ENCODE results near the gene YIF1A. TPM values are rescaled to one million over a fixed set of nuclear protein-coding genes. Genes with fewer than 3 reads are reported as not detected.

YIF1A gene
- total RNA-seq, 5 donors from 2014 or later (not counting 1 experiment from before 2014, with no cell fraction given) = 24.5 to 63.3 (median 56.9) TPM

DNA sequence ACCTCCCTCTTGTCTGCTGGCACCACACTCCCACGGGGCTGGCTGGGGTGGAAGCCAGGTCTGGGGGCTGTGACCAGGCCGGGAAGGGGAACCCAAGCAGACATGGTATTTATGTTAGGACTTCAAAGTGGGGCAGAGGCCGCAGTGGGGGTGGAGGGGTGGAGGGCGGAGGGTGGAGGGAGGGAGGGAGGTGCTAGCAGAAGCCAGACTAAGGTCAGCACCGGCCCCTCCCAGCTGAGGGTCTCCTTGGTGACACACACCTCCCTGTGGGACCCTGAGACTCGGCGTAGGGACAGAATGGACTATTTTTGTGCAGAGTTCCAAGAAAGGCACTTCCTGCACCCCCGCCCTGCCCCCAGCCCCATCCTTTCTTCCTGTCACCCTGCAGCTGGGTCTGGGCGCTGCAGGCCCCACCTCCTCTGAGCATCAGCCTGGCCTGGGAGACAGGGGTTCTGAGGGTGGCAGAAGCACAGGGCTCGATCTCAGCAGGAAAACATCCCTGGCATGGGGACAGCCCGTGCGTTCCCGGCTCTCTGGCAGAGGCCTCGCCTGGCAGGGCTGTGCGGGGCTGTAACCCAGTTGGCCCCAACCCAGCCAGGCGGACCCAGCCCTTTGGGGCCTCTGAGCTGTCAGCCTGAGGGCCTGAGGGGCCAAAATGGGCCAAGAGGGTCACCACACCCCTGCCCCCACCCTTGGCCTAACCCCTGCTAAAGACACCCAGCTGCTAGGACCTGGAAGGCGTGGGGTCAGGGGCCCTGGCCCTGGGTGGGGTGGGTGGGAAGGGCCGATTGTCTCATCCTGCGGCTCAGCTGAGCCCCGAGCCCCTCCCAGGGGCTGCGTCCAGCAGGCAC, 37.5 kb upstream of the YIF1A start:
- peak in 22 of 35 experiments; percentile 30 to 63 (median 44) for DNase-seq
- Mint-ChIP-seq H3K4me1 (peaks cover 45 to 53% (median 45%) of the 10 kb centered on the region in 3 donors), H3K36me3 (no peaks in the 10 kb centered on the region), H3K9me3 (no peaks in the 10 kb centered on the region), H3K27me3 (no peaks in the 10 kb centered on the region), H3K27ac (peak overlapping the region; percentile 88), H3K4me3 (peak overlapping the region in 1 of 3 donors; percentile 53)
- Histone ChIP-seq H3K9me3 (no peaks in the 10 kb centered on the region), H3K27me3 (replicated peaks in 1 of 2; ENCODE audit: control insufficient read depth in 2 of 2, extremely low read depth in 1 of 2, insufficient read depth in 2 of 2, low read length in 1 of 2) (no peaks in the 10 kb centered on the region), H3K36me3 (ENCODE audit: control insufficient read depth in 2 of 2, extremely low read depth in 1 of 2, insufficient read depth in 1 of 2, low read length in 1 of 2) (no peaks in the 10 kb centered on the region), H3K4me3 (ENCODE audit: control insufficient read depth in 1 of 2, extremely low read depth in 1 of 2, low read length in 1 of 2) (peak overlapping the region in 1 of 2 donors; percentile 19), H3K4me1 (ENCODE audit: control insufficient read depth in 1 of 2, extremely low read depth in 1 of 2, insufficient read depth in 2 of 2, low read length in 2 of 2) (peaks cover 35 to 67% of the 10 kb centered on the region in 2 experiments), H3K27ac (ENCODE audit: low read length) (peak overlapping the region; percentile 63)
- ChIA-PET POLR2A (no interaction called here), CTCF (interaction anchor here in 1 of 2 donors (1.6 kb wide), 2 partner anchors 14 to 15 kb away, joined by 5 to 7 read pairs; no protein-coding TSS in a partner anchor)
- ATAC-seq (replicated peaks in 1 of 4) = peak; percentile 61 to 72 (median 68)
- 55% methylated on average over 14 of the region's 21 CpGs for WGBS (ENCODE audit: insufficient coverage)

DNA sequence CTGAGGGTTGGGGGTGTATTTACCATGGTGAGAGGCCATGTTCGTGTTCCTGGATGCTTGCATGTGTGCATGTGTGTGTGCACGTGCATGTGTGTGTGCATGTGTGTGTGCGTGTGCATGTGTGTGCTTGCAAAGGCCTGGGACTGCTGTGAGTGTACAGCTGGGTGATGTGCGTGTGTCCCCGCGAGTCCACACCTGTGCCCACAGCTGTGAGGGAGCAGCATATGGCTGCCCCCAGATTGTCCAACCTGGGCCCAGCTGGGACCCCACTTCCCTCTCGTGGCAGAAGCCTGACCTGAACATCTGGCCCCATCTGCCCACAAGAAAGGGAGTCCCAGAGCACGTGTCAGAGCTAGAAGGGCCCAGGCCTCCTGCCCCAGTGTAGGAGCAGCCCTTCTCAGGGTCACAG, 36.3 kb upstream of the YIF1A start:
- ATAC-seq (replicated peaks in 1 of 4) = no peak
- POLR2A ChIA-PET = no interaction called here
- no peaks in the 10 kb centered on the region for H3K9me3 ChIP-seq
- H3K4me3 Mint-ChIP-seq = peak overlapping the region in 1 of 3 donors; percentile 53
- H3K36me3 ChIP-seq (ENCODE audit: control insufficient read depth in 2 of 2, extremely low read depth in 1 of 2, insufficient read depth in 1 of 2, low read length in 1 of 2) = no peaks in the 10 kb centered on the region
- no peaks in the 10 kb centered on the region for H3K27me3 Mint-ChIP-seq
- peaks cover 0 to under 1% (median 0%) of the 10 kb centered on the region in 3 donors for H3K9me3 Mint-ChIP-seq
- H3K27ac ChIP-seq (ENCODE audit: low read length) = peak overlapping the region; percentile 53
- CTCF ChIA-PET = no interaction called here
- H3K27me3 ChIP-seq (replicated peaks in 1 of 2; ENCODE audit: control insufficient read depth in 2 of 2, extremely low read depth in 1 of 2, insufficient read depth in 2 of 2, low read length in 1 of 2) = no peaks in the 10 kb centered on the region
- DNase-seq = no peak
- 80% methylated on average over 8 of the region's 8 CpGs for WGBS (ENCODE audit: insufficient coverage)
- peaks cover 45 to 56% (median 48%) of the 10 kb centered on the region in 3 donors for H3K4me1 Mint-ChIP-seq
- no peak overlapping the region for H3K4me3 ChIP-seq (ENCODE audit: control insufficient read depth in 1 of 2, extremely low read depth in 1 of 2, low read length in 1 of 2)
- H3K27ac Mint-ChIP-seq = peak overlapping the region; percentile 88
- peaks cover 37 to 68% of the 10 kb centered on the region in 2 experiments for H3K4me1 ChIP-seq (ENCODE audit: control insufficient read depth in 1 of 2, extremely low read depth in 1 of 2, insufficient read depth in 2 of 2, low read length in 2 of 2)
- no peaks in the 10 kb centered on the region for H3K36me3 Mint-ChIP-seq

DNA sequence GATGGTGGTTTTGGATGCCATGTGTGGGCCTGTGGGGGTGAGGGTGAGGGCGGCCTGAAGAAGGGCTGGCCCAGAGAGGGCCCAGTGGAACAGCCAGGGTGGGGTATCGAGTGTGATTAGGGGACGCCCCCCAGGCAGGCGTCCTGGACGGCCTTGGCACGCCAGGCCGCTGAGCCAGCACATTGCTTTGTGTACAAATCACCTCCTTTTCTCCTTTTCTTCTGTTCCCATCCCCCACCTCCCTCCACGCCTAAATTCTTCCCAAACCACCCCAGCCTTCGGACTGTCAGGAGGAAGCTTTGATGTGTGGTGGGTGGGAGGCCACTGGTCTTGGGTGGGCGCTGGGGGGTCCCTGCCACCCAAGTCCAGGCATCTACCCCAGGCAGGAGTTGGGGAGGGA, 35.7 kb upstream of the YIF1A start:
- 83% methylated on average over 1 of the region's 10 CpGs for WGBS (ENCODE audit: insufficient coverage)
- Mint-ChIP-seq H3K27me3 (no peaks in the 10 kb centered on the region), H3K36me3 (no peaks in the 10 kb centered on the region), H3K27ac (peak overlapping the region; percentile 52 to 71), H3K4me3 (peak overlapping the region in 1 of 3 donors; percentile 37), H3K4me1 (peaks cover 51 to 62% (median 53%) of the 10 kb centered on the region in 3 donors), H3K9me3 (peaks cover 0 to 4% (median 0%) of the 10 kb centered on the region in 3 donors)
- ATAC-seq (replicated peaks in 1 of 4) (no peak), DNase-seq (no peak)
- Histone ChIP-seq H3K4me1 (ENCODE audit: control insufficient read depth in 1 of 2, extremely low read depth in 1 of 2, insufficient read depth in 2 of 2, low read length in 2 of 2) (peaks cover 37 to 69% of the 10 kb centered on the region in 2 experiments), H3K4me3 (ENCODE audit: control insufficient read depth in 1 of 2, extremely low read depth in 1 of 2, low read length in 1 of 2) (no peak overlapping the region), H3K27ac (ENCODE audit: low read length) (no peak overlapping the region), H3K9me3 (no peaks in the 10 kb centered on the region), H3K27me3 (replicated peaks in 1 of 2; ENCODE audit: control insufficient read depth in 2 of 2, extremely low read depth in 1 of 2, insufficient read depth in 2 of 2, low read length in 1 of 2) (no peaks in the 10 kb centered on the region), H3K36me3 (ENCODE audit: control insufficient read depth in 2 of 2, extremely low read depth in 1 of 2, insufficient read depth in 1 of 2, low read length in 1 of 2) (no peaks in the 10 kb centered on the region)
- POLR2A ChIA-PET = no interaction called here
- CTCF ChIA-PET = no interaction called here

DNA sequence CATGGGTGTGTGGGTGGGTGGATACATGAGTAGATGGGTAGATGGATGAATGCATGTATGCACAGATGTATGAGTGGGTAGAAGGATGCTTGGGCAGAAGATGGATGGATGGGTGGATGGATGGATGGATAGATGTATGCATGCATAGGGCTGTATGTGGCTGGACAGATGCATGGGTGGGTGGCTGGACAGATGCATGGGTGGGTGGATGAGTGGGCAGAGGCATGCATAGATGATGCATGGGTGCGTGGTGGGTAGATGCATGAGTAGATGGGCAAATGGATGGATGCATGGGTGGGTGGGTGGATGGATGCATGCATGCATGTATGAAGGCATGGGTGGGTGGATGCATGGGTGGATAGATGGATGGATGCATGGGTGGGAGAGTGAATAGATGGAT, 34.7 kb upstream of the YIF1A start:
- Histone ChIP-seq H3K36me3 (ENCODE audit: control insufficient read depth in 2 of 2, extremely low read depth in 1 of 2, insufficient read depth in 1 of 2, low read length in 1 of 2) (no peaks in the 10 kb centered on the region), H3K4me1 (ENCODE audit: control insufficient read depth in 1 of 2, extremely low read depth in 1 of 2, insufficient read depth in 2 of 2, low read length in 2 of 2) (peaks cover 43 to 71% of the 10 kb centered on the region in 2 experiments), H3K9me3 (no peaks in the 10 kb centered on the region), H3K4me3 (ENCODE audit: control insufficient read depth in 1 of 2, extremely low read depth in 1 of 2, low read length in 1 of 2) (no peak overlapping the region), H3K27ac (ENCODE audit: low read length) (no peak overlapping the region), H3K27me3 (replicated peaks in 1 of 2; ENCODE audit: control insufficient read depth in 2 of 2, extremely low read depth in 1 of 2, insufficient read depth in 2 of 2, low read length in 1 of 2) (no peaks in the 10 kb centered on the region)
- Mint-ChIP-seq H3K27ac (no peak overlapping the region), H3K4me3 (no peak overlapping the region), H3K4me1 (peaks cover 59 to 72% (median 61%) of the 10 kb centered on the region in 3 donors), H3K36me3 (no peaks in the 10 kb centered on the region), H3K9me3 (peaks cover 0 to 4% (median 0%) of the 10 kb centered on the region in 3 donors), H3K27me3 (no peaks in the 10 kb centered on the region)
- POLR2A ChIA-PET = no interaction called here
- CTCF ChIA-PET = no interaction called here
- 91% methylated on average over 1 of the region's 1 CpG for WGBS (ENCODE audit: insufficient coverage)
- DNase-seq = no peak
- no peak for ATAC-seq (replicated peaks in 1 of 4)

DNA sequence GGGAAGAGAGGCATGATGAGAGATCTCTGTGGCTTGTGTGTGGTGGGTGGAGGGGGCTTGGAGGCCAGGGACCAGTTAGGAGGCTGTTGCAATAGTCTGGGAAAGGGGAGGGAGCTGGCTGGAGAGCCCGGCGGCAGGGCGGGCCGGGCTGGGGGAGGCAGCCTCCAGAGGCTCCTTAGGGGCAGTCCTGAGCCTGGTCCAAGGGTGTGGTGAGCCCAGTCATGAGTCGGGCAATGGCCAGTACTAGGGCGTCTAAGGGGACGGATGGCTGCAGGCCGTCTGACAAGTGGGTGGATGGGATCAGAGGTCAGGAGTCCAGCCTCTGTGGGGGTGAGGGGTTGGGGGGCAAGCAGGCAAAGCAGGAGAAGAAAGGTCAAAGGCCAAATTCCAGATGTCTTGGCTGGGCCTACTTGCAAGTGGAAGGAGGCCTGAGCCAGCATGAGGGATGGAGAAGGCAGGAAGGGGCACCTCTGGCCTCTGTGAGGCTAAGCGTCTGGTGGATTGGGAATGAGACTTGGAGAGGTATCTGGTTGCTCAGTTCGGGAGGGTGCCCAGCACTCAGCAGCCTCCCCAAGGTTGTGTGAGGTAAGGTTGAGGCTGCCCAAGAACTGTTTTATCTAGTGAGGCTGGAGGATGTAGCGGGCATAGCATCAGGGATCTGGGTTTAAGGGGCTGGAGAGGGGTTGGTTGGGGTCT, 33.9 kb upstream of the YIF1A start:
- H3K4me1 ChIP-seq (ENCODE audit: control insufficient read depth in 1 of 2, extremely low read depth in 1 of 2, insufficient read depth in 2 of 2, low read length in 2 of 2) = peaks cover 42 to 71% of the 10 kb centered on the region in 2 experiments
- no peak for ATAC-seq (replicated peaks in 1 of 4)
- no peak overlapping the region for H3K27ac ChIP-seq (ENCODE audit: low read length)
- H3K4me3 ChIP-seq (ENCODE audit: control insufficient read depth in 1 of 2, extremely low read depth in 1 of 2, low read length in 1 of 2) = no peak overlapping the region
- no peaks in the 10 kb centered on the region for H3K9me3 ChIP-seq
- POLR2A ChIA-PET = no interaction called here
- WGBS (ENCODE audit: insufficient coverage) = 93% methylated on average over 11 of the region's 11 CpGs
- H3K4me3 Mint-ChIP-seq = no peak overlapping the region
- DNase-seq = no peak
- H3K27me3 Mint-ChIP-seq = no peaks in the 10 kb centered on the region
- H3K9me3 Mint-ChIP-seq = peaks cover 0 to 4% (median 0%) of the 10 kb centered on the region in 3 donors
- CTCF ChIA-PET = no interaction called here
- H3K4me1 Mint-ChIP-seq = peaks cover 59 to 72% (median 61%) of the 10 kb centered on the region in 3 donors
- no peaks in the 10 kb centered on the region for H3K36me3 ChIP-seq (ENCODE audit: control insufficient read depth in 2 of 2, extremely low read depth in 1 of 2, insufficient read depth in 1 of 2, low read length in 1 of 2)
- peak overlapping the region; percentile 28 to 87 for H3K27ac Mint-ChIP-seq
- no peaks in the 10 kb centered on the region for H3K36me3 Mint-ChIP-seq
- no peaks in the 10 kb centered on the region for H3K27me3 ChIP-seq (replicated peaks in 1 of 2; ENCODE audit: control insufficient read depth in 2 of 2, extremely low read depth in 1 of 2, insufficient read depth in 2 of 2, low read length in 1 of 2)

DNA sequence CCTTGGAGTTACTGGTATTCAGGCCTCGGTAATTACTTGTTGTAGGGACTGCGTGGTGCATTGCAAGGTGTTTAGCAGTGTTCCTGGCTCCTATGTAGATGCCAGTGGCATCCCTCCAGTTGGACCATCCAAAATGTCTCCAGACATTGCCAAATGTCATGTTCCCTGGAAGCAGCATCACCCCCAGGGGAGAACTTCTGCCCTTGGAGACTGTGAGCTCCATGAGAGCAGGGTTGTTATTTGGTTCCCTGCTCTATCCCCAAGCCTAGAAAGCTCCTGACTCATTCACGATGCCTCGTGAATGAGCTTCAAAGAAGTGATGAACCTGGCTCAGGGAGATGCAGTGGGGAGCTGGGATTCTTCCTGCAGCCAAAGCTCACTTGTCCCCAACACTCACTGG, 32.7 kb upstream of the YIF1A start:
- H3K4me3 Mint-ChIP-seq = no peak overlapping the region
- H3K36me3 Mint-ChIP-seq = no peaks in the 10 kb centered on the region
- Histone ChIP-seq H3K27ac (ENCODE audit: low read length) (no peak overlapping the region), H3K4me1 (ENCODE audit: control insufficient read depth in 1 of 2, extremely low read depth in 1 of 2, insufficient read depth in 2 of 2, low read length in 2 of 2) (peaks cover 34 to 67% of the 10 kb centered on the region in 2 experiments), H3K4me3 (ENCODE audit: control insufficient read depth in 1 of 2, extremely low read depth in 1 of 2, low read length in 1 of 2) (no peak overlapping the region), H3K9me3 (no peaks in the 10 kb centered on the region), H3K27me3 (replicated peaks in 1 of 2; ENCODE audit: control insufficient read depth in 2 of 2, extremely low read depth in 1 of 2, insufficient read depth in 2 of 2, low read length in 1 of 2) (no peaks in the 10 kb centered on the region), H3K36me3 (ENCODE audit: control insufficient read depth in 2 of 2, extremely low read depth in 1 of 2, insufficient read depth in 1 of 2, low read length in 1 of 2) (no peaks in the 10 kb centered on the region)
- peaks cover 0 to 4% (median 0%) of the 10 kb centered on the region in 3 donors for H3K9me3 Mint-ChIP-seq
- DNase-seq (no peak), ATAC-seq (replicated peaks in 1 of 4) (no peak)
- CTCF ChIA-PET = interaction anchor here (0.6 to 1.2 kb wide), 3 partner anchors 9 to 61 kb away, joined by 3 to 7 read pairs (median 4); no protein-coding TSS in a partner anchor
- no peaks in the 10 kb centered on the region for H3K27me3 Mint-ChIP-seq
- H3K4me1 Mint-ChIP-seq = peaks cover 56 to 70% (median 56%) of the 10 kb centered on the region in 3 donors
- 100% methylated on average over 2 of the region's 4 CpGs for WGBS (ENCODE audit: insufficient coverage)
- POLR2A ChIA-PET = no interaction called here
- peak overlapping the region in 1 of 2 donors; percentile 15 for H3K27ac Mint-ChIP-seq

Measured in T-cell (primary cell).